H9 (cell line): Measurements from ENCODE around the gene EXOC6. TPM values are rescaled to one million over a fixed set of nuclear protein-coding genes. Genes with fewer than 3 reads are reported as not detected.

ENCODE experiments used
- DNase-seq: peaks from one replicate; pipeline ENCODE4 v3.0.0-alpha.2; 2017
- H2AFZ ChIP-seq: one replicate; pipeline ENCODE4 v1.6.1; 2013; ENCODE audit warnings: mild to moderate bottlenecking, low read length, control low read depth, moderate library complexity
- H2AK5ac ChIP-seq: 2 replicates; pipeline ENCODE4 v1.6.1; 2013; ENCODE audit warnings: low read length, control low read depth, mixed read lengths; ENCODE audit not compliant: insufficient read length
- H2BK120ac ChIP-seq: one replicate; pipeline ENCODE4 v1.6.1; 2013; ENCODE audit warnings: low read depth, mild to moderate bottlenecking, low read length, control low read depth, inconsistent platforms; ENCODE audit not compliant: poor library complexity, severe bottlenecking
- H2BK12ac ChIP-seq: 2 replicates; pipeline ENCODE4 v1.6.1; 2013; ENCODE audit warnings: low read length, control low read depth, mixed read lengths, low read depth; ENCODE audit not compliant: insufficient read length
- H2BK15ac ChIP-seq: 2 replicates; pipeline ENCODE4 v1.6.1; 2013; ENCODE audit warnings: low read depth, low read length, control low read depth
- H2BK20ac ChIP-seq: one replicate; pipeline ENCODE4 v1.6.1; 2013; ENCODE audit warnings: low read depth, mild to moderate bottlenecking, low read length, control low read depth, inconsistent platforms; ENCODE audit not compliant: poor library complexity, severe bottlenecking
- H2BK5ac ChIP-seq: 2 replicates; pipeline ENCODE4 v1.6.1; 2013; ENCODE audit warnings: low read length, control low read depth, mixed read lengths; ENCODE audit not compliant: insufficient read length
- H3K14ac ChIP-seq: 2 replicates; pipeline ENCODE4 v1.6.1; 2013; ENCODE audit warnings: low read length, control low read depth; ENCODE audit not compliant: insufficient read depth
- H3K18ac ChIP-seq: 2 replicates; pipeline ENCODE4 v1.6.1; 2013; ENCODE audit warnings: low read depth, mild to moderate bottlenecking, mixed read lengths, low read length, control low read depth; ENCODE audit not compliant: insufficient read length
- H3K23ac ChIP-seq: 2 replicates; pipeline ENCODE4 v1.6.1; 2013; ENCODE audit warnings: low read length, control low read depth, mixed read lengths, low read depth; ENCODE audit not compliant: insufficient read length
- H3K23me2 ChIP-seq: 2 replicates; pipeline ENCODE4 v1.6.1; 2013; ENCODE audit warnings: low read depth, mild to moderate bottlenecking, mixed read lengths, low read length, control low read depth; ENCODE audit not compliant: insufficient read length, poor library complexity, severe bottlenecking
- H3K27ac ChIP-seq: 2 replicates; pipeline ENCODE4 v1.5.1; 2013; ENCODE audit warnings: low read length, control low read depth, mixed read lengths, low read depth; ENCODE audit not compliant: insufficient read length
- H3K27me3 ChIP-seq: 2 replicates; pipeline ENCODE4 v1.6.1; 2013; ENCODE audit warnings: low read length, control low read depth, inconsistent platforms; ENCODE audit not compliant: insufficient read depth
- H3K4ac ChIP-seq: 2 replicates; pipeline ENCODE4 v1.6.1; 2013; ENCODE audit warnings: low read depth, mild to moderate bottlenecking, control low read depth, inconsistent platforms, low read length, moderate library complexity
- H3K4me1 ChIP-seq: 2 replicates; pipeline ENCODE4 v1.6.1; 2013; ENCODE audit warnings: low read length, control low read depth, inconsistent platforms; ENCODE audit not compliant: insufficient read depth
- H3K4me2 ChIP-seq: 2 replicates; pipeline ENCODE4 v1.6.1; 2013; ENCODE audit warnings: low read length, control low read depth, mixed read lengths; ENCODE audit not compliant: insufficient read length, insufficient read depth
- H3K56ac ChIP-seq: 2 replicates; pipeline ENCODE4 v1.6.1; 2013; ENCODE audit warnings: low read depth, mild to moderate bottlenecking, mixed read lengths, low read length, control low read depth; ENCODE audit not compliant: insufficient read length
- H3K79me1 ChIP-seq: 2 replicates; pipeline ENCODE4 v1.6.1; 2013; ENCODE audit warnings: low read depth, mild to moderate bottlenecking, moderate library complexity, low read length, control low read depth, inconsistent platforms; ENCODE audit not compliant: insufficient read depth, poor library complexity, severe bottlenecking
- H3K79me2 ChIP-seq: 2 replicates; pipeline ENCODE4 v1.6.1; 2013; ENCODE audit warnings: low read length, control low read depth, inconsistent platforms; ENCODE audit not compliant: insufficient read depth
- H3K9ac ChIP-seq: 2 replicates; pipeline ENCODE4 v1.6.1; 2013; ENCODE audit warnings: low read length, control low read depth, mixed read lengths; ENCODE audit not compliant: insufficient read length; ENCODE audit errors: extremely low read depth
- H3K9me3 ChIP-seq: one replicate; pipeline ENCODE4 v1.6.1; 2013; ENCODE audit warnings: low read depth, low read length, inconsistent platforms; ENCODE audit not compliant: control insufficient read depth
- H3T11ph ChIP-seq: one replicate; pipeline ENCODE4 v1.6.1; 2013; ENCODE audit warnings: mild to moderate bottlenecking, low read length, control low read depth, inconsistent platforms
- H4K20me1 ChIP-seq: one replicate; pipeline ENCODE4 v1.6.1; 2013; ENCODE audit not compliant: control insufficient read depth, insufficient read length, insufficient read depth
- H4K5ac ChIP-seq: 2 replicates; pipeline ENCODE4 v1.6.1; 2013; ENCODE audit warnings: low read depth, mild to moderate bottlenecking, mixed read lengths, low read length, control low read depth; ENCODE audit not compliant: insufficient read length
- H4K8ac ChIP-seq: replicated peaks from 2 replicates; pipeline ENCODE4 v1.6.1; 2013; ENCODE audit warnings: low read length, control low read depth, mixed read lengths, low read depth; ENCODE audit not compliant: insufficient read length
- H4K91ac ChIP-seq: 2 replicates; pipeline ENCODE4 v1.6.1; 2013; ENCODE audit warnings: low read depth, mild to moderate bottlenecking, moderate library complexity, mixed read lengths, low read length, control low read depth; ENCODE audit not compliant: insufficient read length
- H3K27ac Mint-ChIP-seq, 3 experiments: 2 replicates in 2 of 3; 3 replicates in 1 of 3; pipeline ENCODE4 v1.8.0; 2020 to 2021; ENCODE audit warnings: mixed read lengths in 3 of 3, mild to moderate bottlenecking in 1 of 3, moderate library complexity in 1 of 3
- H3K27me3 Mint-ChIP-seq: 2 replicates; pipeline ENCODE4 v1.8.0; 2021; ENCODE audit warnings: low read depth, mild to moderate bottlenecking, moderate library complexity, mixed read lengths
- H3K36me3 Mint-ChIP-seq, 3 experiments: 2 replicates in 2 of 3; 3 replicates in 1 of 3; pipeline ENCODE4 v1.8.0; 2020 to 2021; ENCODE audit warnings: low read depth in 3 of 3, mixed read lengths in 3 of 3; ENCODE audit not compliant: insufficient read depth in 1 of 3
- H3K4me1 Mint-ChIP-seq, 2 experiments: 2 replicates each; pipeline ENCODE4 v1.8.0; 2020; ENCODE audit warnings: mixed read lengths in 2 of 2
- H3K4me3 Mint-ChIP-seq, 2 experiments: 2 replicates in 1 of 2; 3 replicates in 1 of 2; pipeline ENCODE4 v1.8.0; 2020 to 2021; ENCODE audit warnings: mild to moderate bottlenecking in 2 of 2, mixed read lengths in 2 of 2, moderate library complexity in 1 of 2
- H3K9me3 Mint-ChIP-seq, 2 experiments: 2 replicates in 1 of 2; 3 replicates in 1 of 2; pipeline ENCODE4 v1.8.0; 2020; ENCODE audit warnings: mild to moderate bottlenecking in 2 of 2, mixed read lengths in 2 of 2, moderate library complexity in 1 of 2
- WGBS: extraction: QIAGEN DNeasy Blood & Tissue Kit; methylation state at CpG from one replicate; pipeline ENCODE4 v1.1.7; 2013; ENCODE audit warnings: missing lambda C conversion rate, low lambda C conversion rate, mixed read lengths; ENCODE audit not compliant: insufficient read length; ENCODE audit errors: extremely low coverage; 5-methylcytosine and 5-hydroxymethylcytosine counted together
- total RNA-seq: library from RNA; stranded (reverse); gene quantifications from 2 replicates; pipeline ENCODE4 v1.2.1, GENCODE V29; 2021
- TF ChIP-seq, protein P1 (sequence below): fragments of 200-600 bp; sonication (generic); conservative IDR thresholded peaks from 3 replicates; pipeline ENCODE4 v1.8.0; 2021; ENCODE audit warnings: antibody characterized with exemption, mild to moderate bottlenecking

EXOC6 gene
- total RNA-seq, 1 experiment from 2014 or later, result 9.0 TPM

DNA sequence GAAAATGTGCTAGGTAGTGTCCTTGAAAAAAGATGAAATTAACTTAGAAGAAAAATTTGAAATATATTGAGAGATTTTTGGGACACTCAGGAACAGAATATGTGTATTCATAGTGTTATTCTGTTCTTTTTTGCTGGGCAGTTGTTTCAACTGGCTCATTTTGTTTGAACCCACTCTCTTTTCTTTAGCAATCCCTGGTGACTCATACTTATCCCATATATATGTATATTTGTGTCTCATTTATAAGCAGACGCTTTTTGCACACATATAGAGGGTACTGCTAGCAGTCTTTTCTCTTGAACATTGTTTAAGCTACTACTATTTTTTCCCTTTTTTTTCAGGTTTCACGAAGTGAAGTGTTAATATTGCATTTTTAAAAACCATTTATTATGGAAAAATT, 1.9 kb downstream of the EXOC6 start:
- Histone ChIP-seq H3K79me2 (no peaks in the 10 kb centered on the region), H3T11ph (no peak overlapping the region), H2BK20ac (no peak overlapping the region), H3K9ac (no peak overlapping the region), H2BK12ac (no peak overlapping the region), H2AFZ (no peak overlapping the region), H3K27me3 (peaks cover 8% of the 10 kb centered on the region; the same call in 1 of the 2 replicates), H3K18ac (no peak overlapping the region), H3K14ac (no peak overlapping the region), H4K8ac (no peak overlapping the region), H2BK120ac (no peak overlapping the region), H3K56ac (no peak overlapping the region), H4K91ac (no peak overlapping the region), H3K79me1 (no peaks in the 10 kb centered on the region), H3K27ac (no peak overlapping the region), H3K4me1 (no peaks in the 10 kb centered on the region), H3K4ac (no peak overlapping the region), H4K5ac (no peak overlapping the region), H3K23ac (no peak overlapping the region), H3K9me3 (no peaks in the 10 kb centered on the region), H3K4me2 (no peak overlapping the region), H3K23me2 (peaks cover 7% of the 10 kb centered on the region), H2BK15ac (no peak overlapping the region), H2BK5ac (no peak overlapping the region), H4K20me1 (no peaks in the 10 kb centered on the region), H2AK5ac (no peak overlapping the region)
- Mint-ChIP-seq H3K4me1 (peaks cover 10 to 13% of the 10 kb centered on the region in 2 experiments), H3K9me3 (peaks cover 5% of the 10 kb centered on the region in 2 experiments; a peak in 3 of 5 replicates), H3K27ac (no peak overlapping the region), H3K27me3 (peaks cover 60% of the 10 kb centered on the region), H3K36me3 (no peaks in the 10 kb centered on the region), H3K4me3 (no peak overlapping the region)
- TF ChIP-seq, protein P1, sequence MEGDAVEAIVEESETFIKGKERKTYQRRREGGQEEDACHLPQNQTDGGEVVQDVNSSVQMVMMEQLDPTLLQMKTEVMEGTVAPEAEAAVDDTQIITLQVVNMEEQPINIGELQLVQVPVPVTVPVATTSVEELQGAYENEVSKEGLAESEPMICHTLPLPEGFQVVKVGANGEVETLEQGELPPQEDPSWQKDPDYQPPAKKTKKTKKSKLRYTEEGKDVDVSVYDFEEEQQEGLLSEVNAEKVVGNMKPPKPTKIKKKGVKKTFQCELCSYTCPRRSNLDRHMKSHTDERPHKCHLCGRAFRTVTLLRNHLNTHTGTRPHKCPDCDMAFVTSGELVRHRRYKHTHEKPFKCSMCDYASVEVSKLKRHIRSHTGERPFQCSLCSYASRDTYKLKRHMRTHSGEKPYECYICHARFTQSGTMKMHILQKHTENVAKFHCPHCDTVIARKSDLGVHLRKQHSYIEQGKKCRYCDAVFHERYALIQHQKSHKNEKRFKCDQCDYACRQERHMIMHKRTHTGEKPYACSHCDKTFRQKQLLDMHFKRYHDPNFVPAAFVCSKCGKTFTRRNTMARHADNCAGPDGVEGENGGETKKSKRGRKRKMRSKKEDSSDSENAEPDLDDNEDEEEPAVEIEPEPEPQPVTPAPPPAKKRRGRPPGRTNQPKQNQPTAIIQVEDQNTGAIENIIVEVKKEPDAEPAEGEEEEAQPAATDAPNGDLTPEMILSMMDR, result no peak
- no peak for DNase-seq
- WGBS, result no CpG with 5 or more reads among the region's 2 CpGs
